Fibroblast of peridontal ligament (primary cell): ENCODE results near the gene FAM53B.
A peak's percentile ranks its signal among the peaks of the same experiment; 100 is the strongest.

Experiments used
- DNase-seq: peaks from one replicate; pipeline ENCODE4 v3.0.0-alpha.2; 2010; ENCODE audit errors: extremely low read depth

FAM53B gene

GRCh38 chr10:124728071-124728829 lies 15.9 kb downstream of the FAM53B start:
- DNase-seq: no peak

DNA sequence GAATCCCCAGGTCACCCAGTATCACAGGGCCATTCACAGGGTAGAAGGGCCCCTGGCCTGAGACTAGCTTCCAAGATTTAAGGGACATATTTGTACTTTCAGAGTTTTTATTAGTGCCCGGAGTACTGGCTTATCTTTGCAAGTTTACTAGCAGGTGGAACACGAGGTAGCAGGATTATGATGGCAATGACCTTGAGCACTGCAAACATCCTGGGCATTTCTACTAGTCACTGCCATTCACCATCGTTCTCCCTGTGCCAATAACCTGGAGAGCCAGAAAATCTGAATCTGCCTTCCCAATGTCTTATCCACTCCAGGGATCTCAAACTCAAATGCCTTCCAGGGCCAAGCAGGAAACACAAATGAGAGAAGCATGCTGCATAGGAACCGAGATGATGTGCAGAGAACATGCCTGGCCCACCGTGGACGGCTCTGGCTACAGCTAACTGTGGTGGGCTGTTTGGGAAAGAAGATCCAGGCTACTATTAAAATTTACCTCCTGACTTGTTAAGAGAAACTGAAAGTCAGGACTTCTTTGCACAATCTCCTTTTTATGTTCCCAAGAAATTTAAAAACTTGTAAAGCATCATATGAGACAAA lies 16.7 kb downstream of the FAM53B start:
- DNase-seq: no peak

DNA sequence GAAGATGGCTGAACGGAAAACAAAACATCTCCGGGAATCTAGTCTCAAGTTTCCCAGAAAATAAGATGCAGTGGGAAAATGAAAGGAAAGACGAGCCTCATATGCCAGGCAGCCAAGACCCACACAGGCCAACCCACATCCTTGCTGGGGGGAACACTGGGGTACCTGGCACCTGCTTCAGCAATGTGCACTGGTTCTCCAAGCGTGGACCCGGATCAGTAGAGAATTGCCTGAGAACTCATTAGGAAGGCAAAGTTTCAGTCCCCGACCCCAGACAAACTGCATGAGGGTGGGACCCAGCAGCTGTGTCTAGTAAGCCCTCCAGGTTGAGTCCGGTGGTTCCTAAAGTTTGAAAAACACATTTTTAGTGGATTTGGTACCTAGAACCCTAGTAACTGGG lies 18.4 kb downstream of the FAM53B start:
- DNase-seq: no peak

GRCh38 chr10:124725171-124725631 lies 19.0 kb downstream of the FAM53B start:
- no peak for DNase-seq

DNA sequence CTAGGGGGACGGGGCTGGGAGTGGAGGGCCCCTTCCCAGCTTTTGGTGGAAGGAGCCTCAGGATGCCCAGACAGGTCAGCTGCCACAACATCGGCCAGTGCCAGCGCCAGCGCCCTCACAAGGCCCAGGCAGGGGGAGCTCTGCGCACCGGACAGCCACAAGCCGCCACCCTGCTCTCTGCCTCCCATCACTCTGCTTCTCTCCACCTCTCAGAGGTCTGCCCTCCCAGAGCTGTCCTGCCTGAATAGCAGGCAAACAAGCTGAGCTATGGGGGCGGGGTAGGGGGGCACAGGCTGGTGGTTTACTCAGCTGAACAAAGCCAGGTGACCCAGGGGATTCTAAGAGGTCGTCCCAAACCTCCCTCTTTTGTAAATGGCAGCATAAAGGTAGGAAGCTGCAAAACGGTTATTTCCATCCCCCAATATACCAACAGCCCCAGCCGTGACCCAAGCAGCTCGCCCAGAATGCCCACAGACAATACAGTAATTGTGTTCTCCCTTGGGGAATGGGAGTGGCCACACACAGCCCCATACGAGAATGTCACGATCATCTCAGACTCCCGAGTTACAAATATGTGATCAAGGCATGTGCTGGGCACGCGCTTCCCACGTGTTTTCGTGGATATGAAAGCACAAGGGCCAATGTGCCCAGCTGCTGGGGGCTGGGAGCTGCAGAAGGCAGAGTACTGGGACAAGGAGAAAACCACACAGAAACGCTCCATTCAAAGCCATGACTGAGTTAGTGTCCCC lies 19.7 kb downstream of the FAM53B start:
- no peak for DNase-seq

DNA sequence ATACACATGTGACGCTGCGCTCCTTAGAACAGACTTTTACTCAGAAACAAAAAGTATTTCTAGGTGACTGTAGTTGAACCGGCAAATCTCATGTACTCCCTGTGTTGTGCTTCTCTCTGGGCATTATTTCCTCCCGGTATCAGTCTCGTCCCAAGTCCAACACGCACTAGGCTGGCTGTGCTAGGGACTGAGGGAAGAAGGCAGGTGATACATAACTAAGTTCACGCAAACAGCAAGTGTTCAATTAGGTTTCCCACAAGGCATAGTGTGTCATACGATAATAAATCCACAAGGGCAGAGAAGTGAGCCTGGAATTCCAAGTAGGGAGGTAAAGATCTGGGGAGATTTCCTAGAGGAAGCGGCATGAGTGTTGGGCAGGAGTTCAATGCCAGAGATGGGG lies 20.4 kb downstream of the FAM53B start:
- DNase-seq: no peak

GRCh38 chr10:124722798-124723783 lies 21.1 kb downstream of the FAM53B start:
- no peak for DNase-seq

- no peak for DNase-seq
These were observed 22.7 kb downstream of the FAM53B start for GRCh38 chr10:124721330-124722045.

DNA sequence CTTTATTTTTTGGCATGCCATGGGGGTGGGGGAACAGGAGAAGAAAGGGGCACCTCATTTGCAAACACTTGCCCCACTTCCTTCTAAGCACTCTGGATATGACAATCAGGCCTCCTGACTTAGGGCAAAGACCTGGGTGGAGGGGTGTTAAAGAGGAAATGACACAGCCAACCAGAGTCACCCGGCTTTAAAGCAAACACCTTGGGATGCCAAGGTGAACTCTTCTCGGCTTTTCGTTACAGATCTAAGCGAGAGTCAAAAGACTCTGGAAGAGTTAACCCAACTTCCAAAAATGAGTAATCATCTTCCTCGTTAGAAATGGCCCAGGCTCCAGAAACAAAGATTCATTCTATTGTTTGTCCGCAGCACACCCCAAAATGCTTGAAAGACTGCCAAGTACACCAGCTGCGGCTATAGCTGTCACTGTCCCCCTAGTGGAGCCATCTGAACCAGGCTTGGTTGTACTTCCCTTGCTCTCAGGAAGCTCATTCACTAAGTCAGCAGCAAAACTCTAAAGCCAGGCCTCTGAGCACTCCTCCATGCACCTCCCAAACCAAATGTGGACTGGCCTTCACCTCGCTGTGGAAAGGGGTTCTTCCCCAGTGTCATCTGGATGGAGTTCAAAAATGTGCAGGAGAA lies 24.8 kb downstream of the FAM53B start:
- peak; percentile 52 for DNase-seq

- DNase-seq: no peak
These were observed 26.1 kb downstream of the FAM53B start for GRCh38 chr10:124717911-124718741.

DNA sequence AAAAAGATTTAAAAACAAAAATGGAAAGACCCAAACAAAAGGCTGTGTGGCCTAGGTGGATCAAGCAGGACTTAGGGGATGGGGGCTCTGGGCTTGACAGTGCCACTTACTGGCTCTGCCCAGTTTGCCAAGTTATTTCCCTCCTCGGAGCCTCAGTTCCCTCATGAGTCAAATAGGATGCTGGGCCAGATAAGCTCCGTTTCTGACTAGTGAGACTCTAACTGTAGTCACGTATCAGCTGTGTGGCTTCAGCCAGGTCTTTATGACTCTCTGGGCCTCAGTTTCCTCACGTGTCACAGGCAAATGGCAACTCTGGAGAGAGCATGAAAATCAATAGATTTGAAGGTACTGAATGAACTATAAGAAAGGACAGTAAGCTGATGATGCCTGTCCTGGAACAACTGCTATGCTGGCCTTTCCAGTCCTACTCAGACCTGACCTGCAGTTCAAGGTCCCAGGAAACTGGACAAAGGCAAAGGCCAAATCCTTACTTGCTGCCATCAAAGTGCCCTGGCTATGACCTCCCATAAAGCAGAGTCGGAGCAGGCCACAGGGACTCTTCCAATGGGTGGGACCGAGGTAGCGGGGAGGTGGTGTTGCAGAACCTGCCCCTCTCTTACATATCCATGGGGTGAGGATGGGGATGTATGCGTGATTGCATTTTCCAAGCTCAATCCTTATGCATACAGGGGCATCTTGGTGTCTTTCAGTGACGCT lies 27.0 kb downstream of the FAM53B start:
- DNase-seq: no peak

GRCh38 chr10:124716369-124716768 lies 27.8 kb downstream of the FAM53B start:
- no peak for DNase-seq

DNA sequence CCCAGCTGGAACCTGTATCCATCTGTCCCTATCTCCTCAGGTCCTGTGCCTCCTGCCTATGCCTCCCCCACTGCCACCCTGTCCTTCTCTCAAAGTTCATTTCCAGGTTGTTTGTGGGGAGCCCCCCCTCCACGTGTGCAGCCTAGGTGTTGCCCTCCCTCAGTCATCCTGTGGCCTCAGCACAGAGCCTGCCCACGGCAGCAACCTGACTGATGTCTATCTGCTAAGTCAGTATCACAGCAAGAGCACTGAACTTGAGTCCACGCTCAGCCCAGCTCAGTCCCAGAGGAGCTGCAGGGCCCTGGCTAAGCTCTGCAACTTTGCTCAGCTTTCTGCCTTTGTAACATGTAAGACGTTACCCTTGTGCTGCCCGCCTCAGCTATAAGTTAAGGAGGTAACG lies 28.7 kb downstream of the FAM53B start:
- no peak for DNase-seq

DNA sequence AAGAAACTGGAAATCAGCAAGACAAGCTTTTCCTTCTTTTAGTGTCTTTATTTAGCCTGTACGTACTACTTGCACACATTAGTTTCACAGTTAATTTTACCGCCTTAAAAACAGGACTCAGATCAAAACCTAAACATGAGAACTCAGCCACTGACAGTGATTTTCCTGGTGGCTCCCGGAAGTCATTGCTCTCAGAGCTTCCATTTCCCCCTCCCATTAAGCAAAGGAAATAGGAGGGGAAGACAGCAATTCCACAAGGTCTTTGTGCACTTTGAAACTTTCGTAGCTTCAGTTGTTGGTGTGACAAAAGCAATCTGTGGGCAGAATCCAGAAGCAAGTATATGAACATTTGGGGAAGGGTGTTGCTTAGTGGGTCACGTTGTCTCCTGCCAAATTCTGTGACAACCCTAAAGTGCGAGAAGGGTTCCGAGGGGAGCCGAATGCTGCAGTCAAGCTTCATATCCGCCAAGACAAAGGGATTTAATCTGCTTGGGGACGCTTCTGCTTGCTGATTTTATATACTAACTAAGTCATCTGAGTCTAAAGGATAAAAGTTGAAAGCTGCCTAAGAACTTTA lies 30.4 kb downstream of the FAM53B start:
- DNase-seq: no peak

GRCh38 chr10:124712704-124713407 lies 31.3 kb downstream of the FAM53B start:
- no peak for DNase-seq

DNA sequence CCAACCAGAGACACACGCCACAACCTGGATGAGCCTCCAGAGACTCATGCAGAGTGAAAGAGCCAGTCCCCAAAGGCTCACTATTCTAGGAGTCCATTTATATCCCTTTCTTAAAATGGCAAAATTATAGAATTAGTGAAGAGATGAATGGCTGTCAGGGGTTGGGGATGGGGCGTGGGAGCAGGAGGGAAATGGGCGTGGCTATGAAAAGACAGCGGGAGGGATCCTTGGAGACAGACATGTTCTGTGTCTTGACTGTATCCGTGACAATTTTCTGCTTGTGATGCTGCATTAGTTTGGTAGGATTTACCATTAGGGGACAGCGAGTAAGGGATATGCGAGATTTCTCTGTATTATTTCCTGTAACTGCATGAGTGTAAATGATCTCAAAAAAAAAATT lies 33.0 kb downstream of the FAM53B start:
- no peak for DNase-seq

GRCh38 chr10:124710266-124710881 lies 33.8 kb downstream of the FAM53B start:
- no peak for DNase-seq
